SHP77 treated with DMSO at 0.1 percent for 48 hours (cell line): ENCODE measurements around the gene TMEM168.
"Not testable (repeated sequence)": the region's sequence is repeated elsewhere in the genome, so short reads cannot be mapped to it uniquely, and the experiment has no call there.

Experiments
- DNase-seq: peaks from one replicate; lab custom pipeline; 2025; lab: John Stamatoyannopoulos, UW

TMEM168 gene

DNA sequence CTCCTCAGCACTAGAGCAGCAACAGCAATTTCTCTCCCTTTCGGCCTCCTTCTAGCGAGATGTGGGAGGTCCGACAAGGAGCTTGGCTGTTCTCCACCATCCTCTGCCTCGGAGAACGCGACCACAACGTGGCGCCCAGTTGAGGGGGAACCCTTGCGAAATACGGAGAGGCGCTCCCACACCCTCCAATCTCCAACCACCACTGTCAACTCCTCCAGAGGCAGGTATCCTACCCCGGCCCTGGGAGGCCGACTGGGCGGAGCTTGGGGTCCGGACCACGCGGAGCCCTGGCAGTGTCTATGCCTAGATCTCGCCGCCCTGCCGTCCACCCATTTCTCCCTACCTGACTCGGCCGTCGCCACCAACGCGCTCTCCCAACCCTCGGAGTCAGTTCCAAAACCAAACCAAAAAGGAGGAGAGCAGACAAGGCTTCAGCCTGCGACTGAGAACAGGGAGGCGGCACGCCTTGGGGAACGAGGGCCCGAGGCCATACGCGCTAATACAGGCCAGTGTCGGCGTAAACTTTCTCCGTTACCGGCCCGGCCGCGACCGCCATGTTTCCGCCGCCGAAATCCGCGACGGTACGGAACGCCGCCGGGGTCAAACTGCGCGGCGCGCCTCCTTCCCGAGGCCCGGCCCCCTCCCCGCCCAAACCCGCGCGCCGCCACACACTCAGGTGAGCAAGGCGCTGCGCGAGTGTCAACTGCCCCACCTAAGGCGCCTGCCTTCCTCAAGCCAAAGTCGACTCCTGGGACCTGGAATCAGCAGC lies at the start of gene TMEM168:
Gene TMEM168, minus strand, starts transcription at position 577 of the 769 bp plus-strand sequence. CDS start 5,568 bp downstream, outside the sequence.
- DNase-seq, result peak; percentile 57

DNA sequence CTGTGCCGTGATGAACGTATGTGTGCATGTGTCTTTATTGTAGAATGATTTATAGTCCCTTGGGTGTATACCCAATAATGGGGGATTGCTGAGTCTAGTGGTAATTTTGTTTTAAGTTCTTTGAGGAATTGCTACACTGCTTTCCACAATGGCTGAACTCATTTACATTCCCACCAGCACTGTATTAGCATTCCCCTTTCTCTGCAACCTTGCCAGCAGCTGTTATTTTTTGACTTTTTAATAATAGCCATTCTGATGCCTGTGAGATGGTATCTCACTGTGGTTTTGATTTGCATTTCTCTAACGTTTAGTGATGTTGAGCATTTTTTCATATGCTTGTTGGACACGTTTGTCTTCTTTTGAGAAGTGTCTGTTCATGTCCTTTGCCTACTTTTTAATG lies 45.7 kb upstream of the TMEM168 start:
- not testable (repeated sequence) for DNase-seq

GRCh38 chr7:112833082-112833481 lies 42.9 kb upstream of the TMEM168 start:
- no peak for DNase-seq

DNA sequence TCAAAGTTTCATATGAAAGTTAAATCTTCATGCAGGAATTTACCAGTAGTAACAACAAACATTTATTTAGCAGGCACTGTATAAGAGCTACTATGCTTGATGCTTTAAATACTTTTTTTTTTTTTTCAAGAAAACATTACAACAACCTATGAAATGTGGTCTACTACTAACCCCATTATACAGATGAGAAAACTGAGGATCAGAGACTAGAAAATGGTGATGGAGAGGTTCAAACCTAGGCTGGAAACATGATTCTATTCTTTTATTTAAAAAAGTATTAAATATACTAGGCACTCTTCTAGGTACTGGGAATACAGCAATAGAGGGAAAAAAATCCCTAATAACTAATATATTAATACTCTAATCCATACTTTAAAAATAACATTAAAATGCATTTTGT lies 40.6 kb upstream of the TMEM168 start:
- DNase-seq, result no peak

GRCh38 chr7:112828696-112829095 lies 38.5 kb upstream of the TMEM168 start:
- DNase-seq, result no peak

DNA sequence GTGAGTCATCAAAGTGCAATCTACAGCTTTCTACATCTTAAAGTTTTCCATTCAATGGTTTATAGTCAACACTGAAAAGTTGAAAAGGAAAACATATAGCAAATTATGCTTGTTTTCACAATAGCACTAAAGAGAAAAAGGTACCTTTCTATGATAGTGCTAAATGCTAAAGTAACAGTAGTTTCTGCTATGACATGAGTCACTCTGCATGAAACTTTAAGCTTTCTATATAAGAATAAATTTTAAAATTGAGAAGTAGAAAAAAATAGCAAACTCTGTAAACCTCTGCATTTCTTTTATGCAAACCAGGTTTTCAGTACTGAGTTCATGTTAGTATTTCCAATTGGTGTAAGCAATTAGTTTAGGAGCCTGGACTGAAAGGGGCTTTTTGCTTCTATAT lies 31.2 kb upstream of the TMEM168 start:
- DNase-seq, result no peak

GRCh38 chr7:112819536-112819935 lies 29.3 kb upstream of the TMEM168 start:
- no peak for DNase-seq

GRCh38 chr7:112806156-112806555 lies 16.0 kb upstream of the TMEM168 start:
- no peak for DNase-seq

- no peak for DNase-seq
Observed at GRCh38 chr7:112802406-112802805, 12.2 kb upstream of the TMEM168 start.

DNA sequence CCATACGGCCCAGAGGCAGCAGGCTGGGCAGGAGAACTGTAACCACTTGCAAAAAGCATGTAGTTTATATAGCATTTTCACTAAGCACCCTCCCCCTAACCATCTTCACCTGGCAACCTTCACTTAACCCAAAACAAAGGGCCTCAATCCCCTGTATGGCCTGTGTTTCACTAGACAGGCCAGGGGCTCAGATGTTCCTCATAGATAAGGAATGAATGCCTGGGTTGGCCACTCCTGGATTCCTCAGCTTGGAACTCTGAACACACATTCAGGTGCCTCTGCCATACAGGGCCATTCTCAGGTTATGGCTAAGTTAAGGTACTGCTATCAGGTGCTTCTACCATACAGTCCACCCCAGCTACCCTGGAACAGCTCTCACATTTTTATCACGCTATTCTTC lies 10.3 kb upstream of the TMEM168 start:
- no peak for DNase-seq

DNA sequence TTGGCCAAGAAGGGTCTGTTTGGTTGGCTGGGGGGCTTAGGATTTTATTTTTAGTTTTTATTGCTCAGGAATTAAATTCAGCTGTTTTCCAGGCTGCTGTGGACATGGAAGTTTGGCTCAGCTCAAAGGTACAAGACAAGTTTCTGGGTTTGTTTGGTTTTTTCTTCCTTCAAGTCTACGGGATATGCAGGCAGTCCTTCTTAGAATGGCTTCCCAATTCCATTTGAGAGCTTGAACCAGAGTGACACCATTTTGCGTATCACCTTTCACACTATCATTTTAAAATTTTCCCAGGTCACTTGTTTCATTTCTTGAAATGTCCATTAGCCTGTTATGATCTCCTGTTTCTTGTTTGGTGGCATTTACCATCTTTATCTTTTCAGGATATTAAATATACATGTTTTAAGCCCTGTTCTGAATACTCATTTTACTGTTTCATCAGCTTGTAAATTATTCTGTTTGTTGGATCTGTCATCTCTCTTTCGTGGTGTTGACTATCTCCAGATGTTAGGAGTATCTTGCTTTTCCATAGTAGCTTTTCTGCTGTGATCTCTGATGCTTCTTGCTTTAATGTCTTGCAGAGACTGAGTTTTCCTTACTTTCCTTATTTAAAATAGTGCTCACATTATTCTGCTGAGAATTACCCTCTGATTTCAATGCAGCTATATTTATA lies 9.4 kb upstream of the TMEM168 start:
- DNase-seq, result no peak

DNA sequence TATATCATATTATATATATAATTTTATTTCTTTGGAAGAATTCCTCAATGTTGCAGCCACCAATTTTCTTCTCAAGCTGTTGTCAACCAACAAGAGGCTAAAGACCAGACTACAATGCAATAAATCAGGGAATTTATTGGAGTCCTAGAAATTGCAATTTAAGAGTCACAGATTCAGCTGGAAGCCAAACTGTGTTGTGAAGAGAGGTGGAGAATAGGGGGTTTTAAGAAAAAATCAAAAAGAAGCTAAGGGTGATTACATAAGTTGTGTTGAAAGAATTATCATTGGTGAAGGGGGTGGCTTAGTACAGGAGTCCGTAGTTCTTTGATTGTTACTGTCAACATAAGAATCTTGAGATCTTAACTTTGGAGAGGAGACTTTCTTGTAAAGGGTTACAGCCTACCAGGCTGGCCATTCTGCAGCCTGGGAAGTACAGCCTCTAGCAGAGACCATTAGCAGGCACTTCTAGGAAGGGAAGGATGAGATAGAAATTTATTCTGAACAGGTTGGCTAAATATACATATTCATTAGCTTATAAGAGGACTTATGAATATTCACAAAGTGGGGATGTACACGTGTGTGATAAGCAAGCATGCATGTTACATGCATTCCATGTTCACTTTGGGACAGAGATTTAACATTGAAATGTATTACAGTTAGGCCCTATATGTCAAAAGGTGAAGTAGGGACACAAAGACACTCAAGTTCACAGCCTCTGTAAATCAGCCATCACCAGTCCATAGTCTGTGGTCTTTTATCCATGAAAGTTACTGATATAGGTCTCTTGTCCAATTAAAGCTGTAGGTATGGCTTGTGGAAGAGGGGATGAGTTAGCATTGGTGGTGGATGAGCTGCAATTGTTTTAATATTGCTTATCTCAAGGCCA lies 8.3 kb upstream of the TMEM168 start:
- DNase-seq, result no peak

DNA sequence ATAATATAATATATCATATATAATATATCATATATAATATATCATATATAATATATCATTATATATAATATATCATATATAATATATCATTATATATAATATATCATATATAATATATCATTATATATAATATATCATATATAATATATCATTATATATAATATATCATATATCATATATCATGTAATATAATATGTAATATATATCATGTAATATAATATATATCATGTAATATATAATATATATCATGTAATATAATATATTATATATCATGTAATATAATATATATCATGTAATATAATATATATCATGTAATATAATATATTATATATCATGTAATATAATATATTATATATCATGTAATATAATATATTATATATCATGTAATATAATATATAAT lies 6.4 kb upstream of the TMEM168 start:
- not testable (repeated sequence) for DNase-seq

- DNase-seq, result no peak
Observed at GRCh38 chr7:112792441-112792840, 2.2 kb upstream of the TMEM168 start.

- no peak for DNase-seq
Observed at GRCh38 chr7:112791465-112792168, 1.4 kb upstream of the TMEM168 start.

- no peak for DNase-seq
Observed at GRCh38 chr7:112790586-112791003, 402 bp upstream of the TMEM168 start.

- no peak for DNase-seq
Observed at GRCh38 chr7:112789453-112789816, 758 bp downstream of the TMEM168 start.

GRCh38 chr7:112788778-112789343 lies 1.3 kb downstream of the TMEM168 start:
- DNase-seq, result no peak

- DNase-seq, result no peak
Observed at GRCh38 chr7:112784603-112785002, 5.6 kb downstream of the TMEM168 start.

DNA sequence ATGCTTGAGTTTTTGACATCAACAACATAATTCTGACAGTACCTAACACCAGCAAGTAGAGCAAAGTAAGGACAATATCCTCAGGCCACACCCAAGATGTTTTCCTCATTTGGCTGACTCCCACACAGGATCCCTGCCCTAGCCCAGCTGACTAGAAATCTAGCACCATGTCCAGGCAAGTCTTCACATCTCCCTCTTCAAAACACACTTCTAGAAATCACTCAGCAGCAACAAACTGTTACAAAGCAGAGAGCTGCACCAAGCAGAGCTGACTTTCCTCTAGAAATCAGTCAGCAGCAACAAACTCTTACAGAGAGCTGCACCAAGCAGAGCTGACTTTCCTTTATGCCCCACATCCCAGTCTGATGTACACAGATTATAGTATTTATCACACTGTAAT lies 7.7 kb downstream of the TMEM168 start:
- DNase-seq, result no peak

DNA sequence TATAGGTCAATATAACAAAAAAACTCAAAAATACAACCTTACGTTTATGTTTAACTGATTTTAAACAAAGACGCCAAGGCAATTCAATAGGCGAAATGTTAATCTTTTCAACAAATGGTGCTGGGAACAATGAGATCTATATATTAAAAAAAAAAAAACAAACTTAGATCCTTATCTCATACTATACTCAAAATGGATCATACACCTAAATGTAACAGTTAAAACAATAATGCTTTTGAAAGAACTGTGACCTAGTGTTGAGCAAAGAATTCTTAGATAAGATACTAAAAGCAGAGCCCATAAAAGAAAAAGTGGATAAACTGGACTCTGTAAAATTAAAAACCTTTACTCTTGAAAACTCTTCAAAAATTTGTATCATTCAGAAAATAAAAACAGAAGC lies 8.6 kb downstream of the TMEM168 start:
- DNase-seq, result no peak

GRCh38 chr7:112781110-112781509 lies 9.1 kb downstream of the TMEM168 start:
- DNase-seq, result no peak
